ENCODE data around the gene GALR2.

GALR2 gene

GRCh38 chr17:76102944-76103273 is 28.3 kb downstream of the GALR2 start:
- TF ChIP-seq SNAI2 (CRISPR knock-in tag; IDR thresholded peaks at IDR 0.05) (no peak), OSR1 (CRISPR knock-in tag; IDR thresholded peaks at IDR 0.05) (no peak), ZNF8 (CRISPR knock-in tag; IDR thresholded peaks at IDR 0.05) (no peak), CSDC2 (CRISPR knock-in tag; IDR thresholded peaks at IDR 0.05) (no peak), PATZ1 (CRISPR knock-in tag; IDR thresholded peaks at IDR 0.05; ENCODE audit: borderline replicate concordance) (no peak), ESRRG (CRISPR knock-in tag; IDR thresholded peaks at IDR 0.05) (no peak), CREB5 (CRISPR knock-in tag; IDR thresholded peaks at IDR 0.05; ENCODE audit: low read depth) (no peak), ZNF565 (CRISPR knock-in tag; conservative IDR thresholded peaks at IDR 0.05; ENCODE audit: low read depth) (no peak), ARNTL (CRISPR knock-in tag; IDR thresholded peaks at IDR 0.05; ENCODE audit: borderline replicate concordance, low read depth) (no peak), TSHZ2 (CRISPR knock-in tag; IDR thresholded peaks at IDR 0.05) (no peak), ISL1 (CRISPR knock-in tag; IDR thresholded peaks at IDR 0.05) (no peak), POU6F1 (CRISPR knock-in tag; IDR thresholded peaks at IDR 0.05; ENCODE audit: borderline replicate concordance, low read depth) (no peak), TCF4 (CRISPR knock-in tag; IDR thresholded peaks at IDR 0.05; ENCODE audit: borderline replicate concordance) (no peak), ZFP30 (CRISPR knock-in tag; IDR thresholded peaks at IDR 0.05) (no peak), GLIS3 (CRISPR knock-in tag; IDR thresholded peaks at IDR 0.05) (no peak), TOX (CRISPR knock-in tag; IDR thresholded peaks at IDR 0.05; ENCODE audit: borderline replicate concordance) (no peak), ZFP3 (CRISPR knock-in tag; IDR thresholded peaks at IDR 0.05) (no peak), ZNF70 (CRISPR knock-in tag; IDR thresholded peaks at IDR 0.05) (no peak), PPARA (CRISPR knock-in tag; IDR thresholded peaks at IDR 0.05; ENCODE audit: borderline replicate concordance) (no peak), CSRNP3 (CRISPR knock-in tag; IDR thresholded peaks at IDR 0.05) (no peak)
- peak; percentile 41 for ATAC-seq

- no peak for TF ChIP-seq TCF4 (CRISPR knock-in tag; IDR thresholded peaks at IDR 0.05; ENCODE audit: borderline replicate concordance)
- peak; percentile 47 for TF ChIP-seq TSHZ2 (CRISPR knock-in tag; IDR thresholded peaks at IDR 0.05)
- 0 out of 2 replicates have a peak, but pooled peaks have one; percentile 62 for TF ChIP-seq ZFP3 (CRISPR knock-in tag; IDR thresholded peaks at IDR 0.05)
- no peak for TF ChIP-seq BACH2 (CRISPR knock-in tag; IDR thresholded peaks at IDR 0.05; ENCODE audit: borderline replicate concordance)
- TF ChIP-seq PATZ1 (CRISPR knock-in tag; IDR thresholded peaks at IDR 0.05; ENCODE audit: borderline replicate concordance): 0 out of 2 replicates have a peak, but pooled peaks have one; percentile 49
- ATAC-seq: peak; percentile 93
These were observed 28.9 kb downstream of the GALR2 start, which contains the start of gene EXOC7 for GRCh38 chr17:76103274-76104139. EXOC7 (minus strand) TSS chr17:76103787; CDS start chr17:76103692, 95 bp downstream.
